NCI-H146 treated with DMSO at 0.1 percent for 48 hours (cell line): ENCODE measurements around the gene THSD7A.
"Not testable (repeated sequence)": the region's sequence is repeated elsewhere in the genome, so short reads cannot be mapped to it uniquely, and the experiment has no call there.

Experiments
- DNase-seq: peaks from one replicate; lab custom pipeline; 2025; ENCODE audit not compliant: unreplicated experiment; lab: John Stamatoyannopoulos, UW

Gene THSD7A

GRCh38 chr7:11469028-11469745, 362.8 kb downstream of the THSD7A start:
- no peak for DNase-seq

GRCh38 chr7:11466517-11467105, 365.4 kb downstream of the THSD7A start:
- DNase-seq = no peak

DNA sequence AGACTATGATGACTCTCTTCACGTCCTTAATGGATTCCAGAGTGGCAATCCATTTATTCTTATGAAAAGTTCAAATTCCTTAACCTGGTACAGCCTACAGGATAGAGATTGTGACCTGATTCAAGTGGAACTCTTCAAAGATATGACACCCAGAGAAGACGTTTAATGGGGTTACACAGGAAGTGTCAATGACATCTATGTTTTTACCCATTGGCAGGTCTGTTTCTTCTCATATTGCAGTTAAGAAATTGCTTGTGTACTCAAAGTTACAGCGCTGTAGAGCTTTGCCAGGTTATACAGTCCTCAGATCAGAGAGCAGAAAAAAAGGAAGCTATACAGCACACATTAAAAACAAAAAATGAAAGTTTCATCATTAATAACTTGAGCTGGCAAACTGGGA, 367.4 kb downstream of the THSD7A start:
- no peak for DNase-seq

GRCh38 chr7:11461946-11462345, 370.1 kb downstream of the THSD7A start:
- DNase-seq = no peak

DNA sequence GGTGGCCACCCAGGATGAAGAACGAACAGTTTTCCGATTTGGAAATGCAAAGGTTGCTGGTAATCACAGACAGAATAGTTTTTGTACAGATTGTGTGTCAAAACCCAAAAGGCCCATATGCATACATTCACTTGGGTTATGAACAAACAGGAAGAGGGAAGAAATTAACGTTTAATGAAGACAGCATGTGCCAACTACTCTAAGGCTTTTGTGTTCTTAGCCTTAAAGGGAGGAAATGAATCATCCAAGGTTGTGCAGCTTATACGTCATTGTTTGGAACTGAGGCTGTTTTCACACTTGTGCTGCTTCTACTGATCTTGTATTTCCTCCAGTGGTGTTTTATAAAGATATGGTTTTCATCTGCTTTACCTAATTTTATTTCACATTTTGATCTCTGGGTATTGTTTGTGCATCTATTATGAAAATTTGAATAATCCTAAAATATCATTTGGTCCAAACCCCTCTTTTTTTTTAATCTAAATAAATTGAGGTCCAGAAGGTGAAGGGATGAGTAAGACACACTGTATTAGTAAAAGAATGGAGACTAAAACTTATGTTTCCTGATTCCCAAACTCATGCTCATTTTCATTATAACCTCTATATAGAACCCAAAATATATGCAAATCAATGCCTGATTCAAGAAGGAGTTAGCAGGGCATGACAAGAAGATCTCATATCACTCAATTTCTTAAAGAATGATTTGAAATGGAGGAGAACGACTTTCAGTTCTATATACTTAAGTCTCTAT, 373.1 kb downstream of the THSD7A start:
- no peak for DNase-seq

DNA sequence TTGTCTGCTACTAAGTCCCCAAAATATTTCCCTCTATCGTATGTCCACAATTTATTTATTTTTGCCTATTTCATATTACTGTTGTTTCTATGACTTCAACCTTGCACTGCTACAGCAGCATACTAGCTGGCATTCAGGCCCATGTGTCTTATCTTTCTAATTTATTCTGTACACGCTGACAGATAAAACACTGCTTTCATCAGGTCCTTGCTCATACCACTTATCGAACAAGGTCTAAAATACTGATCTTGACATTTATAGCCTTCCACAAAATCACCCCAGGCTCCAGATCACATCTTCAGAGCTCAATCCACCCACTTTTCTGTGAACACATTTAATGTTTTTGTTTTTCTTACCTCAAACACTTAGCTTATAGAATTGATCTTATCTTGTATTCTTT, 374.6 kb downstream of the THSD7A start:
- no peak for DNase-seq

DNA sequence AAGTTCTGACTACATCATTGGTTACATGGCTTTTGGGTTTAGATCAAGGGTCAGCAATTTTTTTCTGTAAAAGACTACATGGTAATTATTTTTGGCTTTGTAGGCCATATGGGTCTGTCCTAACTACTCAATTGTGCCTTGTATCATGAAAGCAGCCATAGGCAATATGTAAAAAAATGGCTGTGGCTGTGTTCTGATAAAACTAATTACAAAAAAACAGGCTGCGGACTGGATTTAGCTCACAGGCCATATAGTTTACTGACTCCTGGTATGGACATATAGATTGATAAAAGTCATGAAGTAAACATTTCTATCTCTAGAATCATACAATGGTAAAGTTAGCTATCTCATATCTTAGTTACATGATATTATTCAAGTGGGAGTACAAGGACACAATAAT, 375.4 kb downstream of the THSD7A start:
- DNase-seq = no peak

DNA sequence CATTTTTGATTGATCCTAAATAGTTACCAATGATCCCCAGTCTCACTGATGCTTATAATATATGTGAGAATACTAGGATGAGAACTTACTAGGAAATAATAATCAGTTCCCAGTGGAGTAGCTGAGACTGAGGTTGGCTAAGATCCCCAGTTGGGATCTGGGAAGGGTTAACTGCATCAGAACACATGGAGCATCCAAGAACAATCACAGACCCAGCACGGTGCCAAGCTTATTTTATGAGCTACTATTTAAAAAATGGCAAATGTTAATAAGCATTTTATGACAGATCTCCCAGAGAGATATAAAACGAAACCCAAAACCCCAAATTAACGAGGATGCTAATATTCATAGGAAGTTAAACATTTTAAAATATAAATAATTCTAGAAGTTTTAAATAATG, 379.5 kb downstream of the THSD7A start:
- DNase-seq = no peak

GRCh38 chr7:11450281-11450680, 381.7 kb downstream of the THSD7A start:
- no peak for DNase-seq

- no peak for DNase-seq
Observed at GRCh38 chr7:11449316-11449715, 382.7 kb downstream of the THSD7A start.

DNA sequence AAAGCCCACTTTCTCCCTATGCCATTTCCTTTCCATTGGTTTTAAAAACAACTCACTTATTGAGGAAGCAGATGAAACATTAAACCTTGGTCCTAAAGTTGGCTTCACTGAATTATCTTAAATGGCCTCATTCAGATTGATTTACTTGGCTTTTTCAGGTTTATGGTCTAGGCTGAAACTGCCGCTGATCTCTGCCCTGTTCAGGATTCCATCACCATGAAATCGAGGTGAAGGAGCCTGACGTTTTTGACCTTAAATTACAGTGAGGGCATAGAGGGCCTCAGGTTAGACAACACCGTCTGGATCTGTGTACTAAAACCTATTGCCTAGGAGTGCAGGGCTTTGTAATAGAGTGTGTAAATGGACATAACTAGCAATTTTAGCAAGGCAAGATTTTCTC, 383.7 kb downstream of the THSD7A start:
- no peak for DNase-seq

GRCh38 chr7:11447106-11447505, 384.9 kb downstream of the THSD7A start:
- DNase-seq = no peak

DNA sequence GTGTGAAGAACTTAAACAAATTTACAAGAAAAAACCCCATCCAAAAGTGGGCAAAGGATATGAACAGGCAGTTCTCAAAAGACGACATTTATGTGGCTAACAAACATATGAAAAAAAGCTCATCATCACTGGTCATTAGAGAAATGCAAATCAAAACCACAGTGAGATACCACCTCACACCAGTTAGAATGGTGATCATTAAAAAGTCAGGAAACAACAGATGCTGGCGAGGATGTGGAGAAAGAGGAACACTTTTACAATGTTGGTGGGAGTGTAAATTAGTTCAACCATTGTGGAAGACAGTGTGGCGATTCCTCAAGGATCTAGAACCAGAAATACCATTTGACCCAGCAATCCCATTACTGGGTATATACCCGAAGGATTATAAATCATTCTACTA, 388.1 kb downstream of the THSD7A start:
- not testable (repeated sequence) for DNase-seq

DNA sequence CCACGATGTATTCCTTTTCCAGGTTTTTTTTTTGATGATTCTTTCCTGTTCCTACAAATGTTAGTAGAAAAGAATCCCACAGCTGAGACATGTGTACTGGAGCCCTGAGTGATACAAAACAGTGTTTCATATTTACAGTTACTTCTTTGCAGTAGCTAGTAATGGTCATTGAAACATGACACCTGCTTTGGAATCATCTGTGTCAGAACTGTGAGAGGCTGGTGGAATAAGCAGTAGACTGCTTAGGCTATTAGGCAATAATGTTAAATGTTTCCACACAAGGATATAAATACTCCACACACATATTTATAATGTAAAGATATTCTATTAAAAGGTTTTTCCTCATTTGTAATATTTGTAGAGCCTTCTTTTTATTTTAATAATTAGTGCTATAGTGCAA, 394.0 kb downstream of the THSD7A start:
- DNase-seq = no peak

DNA sequence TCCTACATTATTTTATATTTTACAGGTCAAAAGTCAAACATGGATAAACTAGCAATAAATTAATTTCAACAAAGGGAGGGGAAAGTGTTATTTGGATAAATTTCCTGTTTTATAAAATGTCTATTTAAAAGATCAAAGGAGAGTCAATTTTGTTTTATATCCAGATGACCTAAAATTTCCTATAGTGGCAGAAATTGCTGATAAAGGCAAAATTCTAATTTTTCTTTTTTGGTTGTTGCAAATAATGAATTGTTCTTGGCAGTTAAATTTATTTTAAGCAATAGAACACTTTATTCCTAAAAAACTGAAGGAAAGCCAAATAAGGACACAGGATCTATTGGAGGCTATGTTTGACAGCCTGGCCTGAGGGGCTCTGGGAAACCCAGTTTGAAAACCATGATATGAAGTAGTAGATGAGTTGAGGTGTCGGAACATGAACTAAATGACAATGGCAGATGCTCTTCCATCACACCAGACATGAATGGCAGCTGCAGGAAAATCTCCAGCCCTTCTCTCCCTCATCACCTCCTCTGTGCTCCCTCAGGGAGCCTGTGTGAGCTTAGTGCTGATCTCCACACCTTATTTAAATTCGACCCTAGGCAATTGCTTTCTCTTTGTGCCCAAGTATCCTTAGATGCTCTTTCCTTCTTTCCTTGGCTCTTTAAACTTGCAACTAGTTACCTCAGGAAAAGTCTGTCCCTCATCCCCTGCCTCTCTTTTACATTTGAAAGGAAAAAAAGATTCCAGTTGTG, 395.0 kb downstream of the THSD7A start:
- no peak for DNase-seq

DNA sequence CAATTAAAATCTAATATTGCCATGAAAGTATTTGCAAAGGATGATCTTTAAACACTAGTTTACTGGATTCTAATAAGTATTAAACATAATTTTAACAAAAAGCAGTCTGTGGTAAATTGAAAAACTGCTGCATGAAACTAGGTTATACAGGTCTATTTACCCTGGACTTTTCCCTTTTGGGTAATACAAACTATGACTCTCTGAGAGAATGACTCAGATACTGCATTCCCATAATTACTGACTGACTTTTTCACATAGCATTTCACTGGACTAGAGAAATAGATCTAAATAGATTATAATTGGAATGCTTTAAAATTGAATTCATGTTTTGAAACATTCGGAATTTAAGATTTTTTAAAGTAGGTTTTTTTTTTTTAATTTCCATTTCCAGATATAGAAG, 395.7 kb downstream of the THSD7A start:
- DNase-seq = no peak

DNA sequence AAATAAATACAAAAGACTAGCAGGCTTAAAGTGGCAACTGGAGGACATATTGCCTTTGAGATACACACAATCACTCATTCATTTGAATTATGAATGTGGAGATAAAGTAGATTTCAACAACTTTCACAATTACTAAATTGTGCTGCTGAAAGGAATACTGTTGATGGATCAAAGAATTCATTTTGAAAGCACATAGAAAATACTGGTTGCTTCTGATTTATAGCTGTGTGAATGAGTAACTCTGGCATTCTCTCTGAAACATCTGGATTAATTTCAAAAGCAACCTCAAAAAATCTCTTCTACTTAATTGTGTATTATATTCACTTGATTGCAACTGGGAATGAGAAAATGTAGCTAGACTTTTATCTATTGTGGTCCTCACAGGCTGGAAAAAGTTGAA, 397.6 kb downstream of the THSD7A start:
- no peak for DNase-seq

GRCh38 chr7:11430841-11431240, 401.2 kb downstream of the THSD7A start:
- no peak for DNase-seq

GRCh38 chr7:11430112-11430511, 401.9 kb downstream of the THSD7A start:
- no peak for DNase-seq

DNA sequence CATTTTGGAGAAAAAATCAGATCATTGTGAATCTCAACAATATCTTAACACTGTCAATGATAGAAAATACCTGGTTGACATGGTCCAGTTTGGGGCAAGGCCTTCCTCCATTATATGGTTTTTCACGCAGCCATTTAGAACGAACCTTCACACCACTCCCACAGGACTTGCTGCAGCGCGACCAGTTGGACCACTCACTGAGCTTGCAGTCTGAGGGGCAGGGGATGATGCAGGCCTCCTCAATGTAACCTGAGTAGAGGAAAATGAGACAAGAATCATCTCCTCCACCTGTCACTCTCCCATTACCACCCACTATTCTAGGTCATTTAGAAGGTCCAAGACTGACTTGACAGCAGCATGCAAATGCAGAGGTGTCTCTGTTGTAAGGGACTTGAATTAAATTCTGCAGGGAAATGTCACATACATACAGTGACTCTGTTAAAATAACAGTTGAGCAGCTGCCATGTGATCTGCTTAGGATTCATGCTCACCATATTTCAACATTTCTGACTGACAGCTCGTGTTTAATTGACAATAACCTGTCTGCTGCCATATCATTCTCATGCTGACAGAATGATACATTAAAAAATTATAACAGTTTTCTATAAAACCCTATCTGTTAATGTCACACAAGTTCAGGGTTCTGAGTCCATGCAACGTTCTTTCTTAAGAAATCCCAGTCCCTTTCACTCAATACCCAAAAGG, 403.0 kb downstream of the THSD7A start:
- DNase-seq = no peak

DNA sequence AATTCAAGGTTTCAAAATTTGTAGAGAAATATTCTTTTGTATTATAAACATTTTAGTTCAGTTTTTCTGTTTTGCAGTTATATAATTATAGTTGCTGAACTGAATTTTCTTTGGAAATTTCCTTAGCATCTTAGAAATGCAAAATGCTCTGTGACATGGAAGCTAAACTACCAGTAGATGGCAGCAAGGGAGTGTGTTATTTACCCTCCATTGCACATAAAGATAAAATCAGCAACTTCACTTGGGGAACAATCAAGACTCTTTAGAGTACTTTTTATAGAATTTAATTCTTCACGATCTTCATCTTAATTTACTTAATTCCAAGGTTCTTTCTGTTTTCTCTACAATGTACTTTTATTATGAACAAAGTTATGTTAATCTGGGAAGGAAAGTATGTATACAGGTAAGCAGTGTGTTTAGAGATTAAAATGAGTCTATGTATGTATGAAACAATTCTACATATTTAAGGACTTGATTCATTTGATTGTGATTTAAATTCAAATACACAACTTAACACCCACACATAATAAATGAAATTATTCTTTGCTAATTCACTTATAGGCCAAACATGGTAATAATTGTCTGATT, 404.2 kb downstream of the THSD7A start:
- peak; percentile 43 for DNase-seq
